Panc1 (cell line): ENCODE results near the gene CHID1. TPM values are rescaled to one million over a fixed set of nuclear protein-coding genes. Genes with fewer than 3 reads are reported as not detected.

Source experiments
- ATAC-seq: fragments of 200-7000 bp; cut with Tn5 transposase; 2 replicates; pipeline ENCODE4 v1.9.1; 2020; ENCODE audit warnings: mild to moderate bottlenecking, moderate library complexity
- BruUV-seq: library from RNA; stranded (reverse); fragments of 400-500 nt; replicated peaks from 2 replicates; lab custom pipeline; 2021; lab: Mats Ljungman, UMichigan
- CTCF ChIA-PET: fragments of 300-600 bp; sonication (Branson Sonifier 250); formaldehyde crosslinking; loops from one replicate; lab custom pipeline; 2022; ENCODE audit warnings: antibody characterized with exemption; lab: Charles Lee
- POLR2A ChIA-PET: fragments of 300-600 bp; sonication (Branson Sonifier 250); formaldehyde crosslinking; loops from one replicate; lab custom pipeline; 2022; ENCODE audit warnings: antibody characterized with exemption; lab: Charles Lee
- DNase-seq: peaks from one replicate; pipeline ENCODE4 v3.0.0-alpha.2; 2010; ENCODE audit warnings: low read depth, low spot score
- H3K27ac ChIP-seq: 2 replicates; pipeline ENCODE4 v1.5.1; 2011; ENCODE audit warnings: mild to moderate bottlenecking, low read length, inconsistent platforms
- H3K27me3 ChIP-seq: fragments of 200-500 bp; sonication (Bioruptor generic); 2 replicates; pipeline ENCODE4 v1.6.0; 2014; ENCODE audit warnings: low read length, inconsistent platforms; ENCODE audit not compliant: control insufficient read depth, insufficient read depth
- H3K36me3 ChIP-seq: fragments of 200-500 bp; sonication (Bioruptor generic); 2 replicates; pipeline ENCODE4 v1.5.1; 2014; ENCODE audit warnings: inconsistent platforms, mild to moderate bottlenecking, low read length, moderate library complexity; ENCODE audit not compliant: control insufficient read depth, insufficient read depth
- H3K4me1 ChIP-seq: 2 replicates; pipeline ENCODE4 v1.5.1; 2011; ENCODE audit warnings: inconsistent platforms, mild to moderate bottlenecking, low read length, moderate library complexity; ENCODE audit not compliant: control insufficient read depth, insufficient read depth
- H3K4me3 ChIP-seq, 2 experiments: 2 replicates each; pipeline ENCODE4 v1.5.1; 2011 to 2012; ENCODE audit warnings: low read depth in 2 of 2, low read length in 2 of 2, mild to moderate bottlenecking in 2 of 2, inconsistent platforms in 1 of 2, moderate library complexity in 1 of 2
- H3K9me3 ChIP-seq: fragments of 200-500 bp; sonication (Bioruptor generic); 2 replicates; pipeline ENCODE4 v1.5.1; 2014; ENCODE audit warnings: low read depth, mild to moderate bottlenecking, inconsistent platforms, low read length, moderate library complexity; ENCODE audit not compliant: control insufficient read depth, insufficient read depth
- CTCF ChIP-seq: fragments of 450-650 bp; IDR thresholded peaks from 2 replicates; pipeline ENCODE4 v1.5.1; 2017; ENCODE audit warnings: mild to moderate bottlenecking
- POLR2AphosphoS5 ChIP-seq: IDR thresholded peaks from 2 replicates; pipeline ENCODE4 v1.6.1; 2012; ENCODE audit warnings: mild to moderate bottlenecking, low read depth, low read length, moderate library complexity
- REST ChIP-seq, 2 experiments: IDR thresholded peaks; 2 replicates each; pipeline ENCODE4 v1.6.1; 2011 to 2012; ENCODE audit warnings: low read depth in 2 of 2, control low read depth in 1 of 2, low read length in 1 of 2, mild to moderate bottlenecking in 1 of 2, moderate library complexity in 1 of 2; ENCODE audit not compliant: insufficient read depth in 1 of 2
- SIN3A ChIP-seq: IDR thresholded peaks from 2 replicates; pipeline ENCODE4 v1.6.1; 2012; ENCODE audit warnings: low read depth, mild to moderate bottlenecking, low read length, moderate library complexity, borderline replicate concordance; ENCODE audit not compliant: insufficient read depth
- TCF7L2 ChIP-seq: IDR thresholded peaks from 2 replicates; pipeline ENCODE4 v1.6.1; 2011; ENCODE audit warnings: mild to moderate bottlenecking, low read depth, low read length, inconsistent platforms
- in situ Hi-C: cut with HindIII; loops from 2 replicates; pipeline ENCODE4 v1.10.0; 2016; ENCODE audit warnings: low sequenced_read_pairs, low pct_unique_long_range_greater_than_20kb
- intact Hi-C: fragments of 100-400 bp; cut with micrococcal nuclease; formaldehyde crosslinking; loops from one replicate; pipeline ENCODE4 v1.10.0; 2022; ENCODE audit not compliant: unreplicated experiment
- total RNA-seq: library from RNA; stranded (reverse); gene quantifications from one replicate; pipeline ENCODE4 v1.2.1, GENCODE V29; 2021; ENCODE audit not compliant: unreplicated experiment

Gene CHID1
- total RNA-seq, 1 experiment from 2014 or later, result 224 TPM

GRCh38 chr11:832529-833113, 78.0 kb downstream of the CHID1 start, which contains the start of gene CD151:
Gene CD151, plus strand, starts transcription at chr11:832952. Its CDS starts 3,118 bp downstream, at chr11:836070.
- Histone ChIP-seq H3K4me3 (peak within 1 kb of the TSS; percentile 78 to 89), H3K36me3 (peaks cover 5% of the 10 kb centered on the region; the same call in 1 of the 2 replicates), H3K9me3 (no peaks in the 10 kb centered on the region), H3K27ac (peak within 1 kb of the TSS; percentile 93), H3K4me1 (peaks cover 59% of the 10 kb centered on the region), H3K27me3 (no peaks in the 10 kb centered on the region)
- ATAC-seq, result peak; percentile 23
- ChIA-PET CTCF (no interaction called here), POLR2A (no interaction called here)
- BruUV-seq, result no TSS peak
- DNase-seq, result no peak
- in situ Hi-C loops (no loop called here), intact Hi-C loops (no loop called here)
- TF ChIP-seq TCF7L2, result no peak
- TF ChIP-seq POLR2AphosphoS5, result peak; percentile 59; the same call in 1 of the 2 replicates
- TF ChIP-seq REST (IDR thresholded peaks at IDR 0.05; ENCODE audit: insufficient read depth in 1 of 2, low read depth in 2 of 2, low read length in 1 of 2), result no peak
- peak; percentile 80; the same call in 1 of the 2 replicates for TF ChIP-seq SIN3A
- TF ChIP-seq CTCF, result no peak

- Histone ChIP-seq H3K4me3 (peak overlapping the region; percentile 78 to 82), H3K27ac (peak overlapping the region; percentile 79), H3K27me3 (no peaks in the 10 kb centered on the region), H3K36me3 (peaks cover 5% of the 10 kb centered on the region; the same call in 1 of the 2 replicates), H3K4me1 (peaks cover 56% of the 10 kb centered on the region), H3K9me3 (no peaks in the 10 kb centered on the region)
- TF ChIP-seq REST (IDR thresholded peaks at IDR 0.05; ENCODE audit: insufficient read depth in 1 of 2, low read depth in 2 of 2, low read length in 1 of 2) (no peak), TCF7L2 (no peak), CTCF (no peak), POLR2AphosphoS5 (no peak), SIN3A (no peak)
- intact Hi-C loops, result no loop called here
- POLR2A ChIA-PET, result interaction anchor here (1.5 to 2.5 kb wide), 2 partner anchors 13 to 16 kb away, joined by 4 to 8 read pairs; no protein-coding TSS in a partner anchor
- ATAC-seq (no peak), DNase-seq (no peak)
- no TSS peak for BruUV-seq
- in situ Hi-C loops, result no loop called here
- CTCF ChIA-PET, result interaction anchor here (0.6 kb wide), 1 partner anchor 326 kb away, joined by 14 read pairs; no protein-coding TSS in a partner anchor
These were observed 78.6 kb downstream of the CHID1 start for GRCh38 chr11:831961-832528.
